ENCODE measurements around the gene CD226. TPM values are rescaled to one million over a fixed set of nuclear protein-coding genes. Genes with fewer than 3 reads are reported as not detected.

CD226 gene
- total RNA-seq, 2 donors from 2014 or later = 1.0 to 1.1 TPM

DNA sequence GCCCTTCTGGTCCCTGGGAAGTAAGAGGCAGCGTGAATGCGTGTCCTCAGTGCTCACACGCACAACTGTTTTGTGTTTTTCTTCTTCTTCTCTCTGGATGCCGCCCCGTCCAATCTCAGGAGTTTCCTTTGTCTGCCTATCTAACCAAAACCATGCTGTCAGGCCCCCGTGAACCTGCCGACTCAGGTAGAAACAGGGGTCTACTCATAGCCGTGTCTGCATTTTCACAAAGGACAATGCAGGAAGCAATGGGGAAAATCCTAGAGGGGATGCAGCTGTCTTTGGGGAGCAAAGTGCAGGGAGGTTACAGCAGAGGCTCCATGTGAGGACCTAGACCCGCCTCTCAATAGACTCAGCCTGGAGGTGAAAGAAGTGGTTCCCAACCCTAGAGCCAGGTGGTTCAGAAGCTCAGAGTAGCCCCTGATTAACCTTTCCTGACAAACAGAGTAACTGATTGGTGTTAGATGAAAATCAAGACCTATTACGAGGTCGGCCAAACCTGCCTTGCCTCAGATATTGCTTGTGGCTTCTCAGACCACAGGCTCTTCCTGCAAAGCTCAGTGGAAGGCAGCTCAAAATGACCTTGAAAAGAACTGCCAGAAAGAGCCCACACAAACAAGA lies 49.3 kb downstream of the CD226 start:
- Histone ChIP-seq H3K36me3 (no peaks in the 10 kb centered on the region), H3K4me1 (no peaks in the 10 kb centered on the region), H3K27me3 (no peaks in the 10 kb centered on the region), H3K9me3 (no peaks in the 10 kb centered on the region), H3K9ac (ENCODE audit: low read depth in 2 of 2, low read length in 2 of 2) (no peak overlapping the region), H3K4me3 (no peak overlapping the region), H3K27ac (no peak overlapping the region)
- no peak for DNase-seq
- TF ChIP-seq, protein P1, sequence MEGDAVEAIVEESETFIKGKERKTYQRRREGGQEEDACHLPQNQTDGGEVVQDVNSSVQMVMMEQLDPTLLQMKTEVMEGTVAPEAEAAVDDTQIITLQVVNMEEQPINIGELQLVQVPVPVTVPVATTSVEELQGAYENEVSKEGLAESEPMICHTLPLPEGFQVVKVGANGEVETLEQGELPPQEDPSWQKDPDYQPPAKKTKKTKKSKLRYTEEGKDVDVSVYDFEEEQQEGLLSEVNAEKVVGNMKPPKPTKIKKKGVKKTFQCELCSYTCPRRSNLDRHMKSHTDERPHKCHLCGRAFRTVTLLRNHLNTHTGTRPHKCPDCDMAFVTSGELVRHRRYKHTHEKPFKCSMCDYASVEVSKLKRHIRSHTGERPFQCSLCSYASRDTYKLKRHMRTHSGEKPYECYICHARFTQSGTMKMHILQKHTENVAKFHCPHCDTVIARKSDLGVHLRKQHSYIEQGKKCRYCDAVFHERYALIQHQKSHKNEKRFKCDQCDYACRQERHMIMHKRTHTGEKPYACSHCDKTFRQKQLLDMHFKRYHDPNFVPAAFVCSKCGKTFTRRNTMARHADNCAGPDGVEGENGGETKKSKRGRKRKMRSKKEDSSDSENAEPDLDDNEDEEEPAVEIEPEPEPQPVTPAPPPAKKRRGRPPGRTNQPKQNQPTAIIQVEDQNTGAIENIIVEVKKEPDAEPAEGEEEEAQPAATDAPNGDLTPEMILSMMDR (IDR thresholded peaks at IDR 0.05) = no peak
- intact Hi-C loops (cut with DNase I) = no loop called here

DNA sequence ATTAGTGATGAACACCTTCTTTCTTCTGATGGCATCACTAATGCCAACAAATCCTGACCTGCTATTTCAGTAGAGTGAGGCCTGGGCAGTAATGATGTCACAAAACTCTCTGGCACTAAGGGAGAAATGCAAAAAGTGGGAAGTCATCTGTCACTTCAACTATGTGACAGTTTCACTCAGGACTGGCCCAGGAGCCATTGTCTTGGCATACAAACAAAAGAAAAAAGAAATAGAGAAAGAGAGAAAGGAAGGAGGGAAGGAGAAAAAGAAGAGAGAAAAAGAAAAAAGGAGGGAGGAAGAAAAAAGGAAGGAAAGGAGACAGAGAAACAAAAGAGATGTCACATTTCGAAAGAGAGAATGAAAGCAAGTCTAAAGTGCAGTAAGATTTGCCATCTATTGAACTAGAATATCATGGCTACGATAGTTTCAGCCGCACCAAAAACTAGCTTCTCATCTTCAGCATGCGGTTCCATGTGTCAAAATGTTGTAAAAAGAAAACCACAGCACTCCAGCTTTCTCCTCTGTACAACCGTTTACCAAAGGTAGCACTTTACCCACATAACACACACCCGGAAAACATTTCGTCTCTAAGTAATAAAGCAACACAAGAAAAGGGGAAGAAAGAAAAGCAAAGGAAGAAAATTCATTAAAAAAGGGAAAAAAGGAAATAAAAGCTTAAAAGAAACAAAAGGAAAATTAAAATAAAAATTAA lies 50.1 kb downstream of the CD226 start:
- no peaks in the 10 kb centered on the region for H3K9me3 ChIP-seq
- H3K4me3 ChIP-seq = no peak overlapping the region
- H3K27me3 ChIP-seq = no peaks in the 10 kb centered on the region
- TF ChIP-seq, protein P1 (IDR thresholded peaks at IDR 0.05) = no peak
- no peaks in the 10 kb centered on the region for H3K4me1 ChIP-seq
- no peak overlapping the region for H3K9ac ChIP-seq (ENCODE audit: low read depth in 2 of 2, low read length in 2 of 2)
- no peak overlapping the region for H3K27ac ChIP-seq
- H3K36me3 ChIP-seq = no peaks in the 10 kb centered on the region
- DNase-seq = no peak
- intact Hi-C loops (cut with DNase I) = no loop called here

DNA sequence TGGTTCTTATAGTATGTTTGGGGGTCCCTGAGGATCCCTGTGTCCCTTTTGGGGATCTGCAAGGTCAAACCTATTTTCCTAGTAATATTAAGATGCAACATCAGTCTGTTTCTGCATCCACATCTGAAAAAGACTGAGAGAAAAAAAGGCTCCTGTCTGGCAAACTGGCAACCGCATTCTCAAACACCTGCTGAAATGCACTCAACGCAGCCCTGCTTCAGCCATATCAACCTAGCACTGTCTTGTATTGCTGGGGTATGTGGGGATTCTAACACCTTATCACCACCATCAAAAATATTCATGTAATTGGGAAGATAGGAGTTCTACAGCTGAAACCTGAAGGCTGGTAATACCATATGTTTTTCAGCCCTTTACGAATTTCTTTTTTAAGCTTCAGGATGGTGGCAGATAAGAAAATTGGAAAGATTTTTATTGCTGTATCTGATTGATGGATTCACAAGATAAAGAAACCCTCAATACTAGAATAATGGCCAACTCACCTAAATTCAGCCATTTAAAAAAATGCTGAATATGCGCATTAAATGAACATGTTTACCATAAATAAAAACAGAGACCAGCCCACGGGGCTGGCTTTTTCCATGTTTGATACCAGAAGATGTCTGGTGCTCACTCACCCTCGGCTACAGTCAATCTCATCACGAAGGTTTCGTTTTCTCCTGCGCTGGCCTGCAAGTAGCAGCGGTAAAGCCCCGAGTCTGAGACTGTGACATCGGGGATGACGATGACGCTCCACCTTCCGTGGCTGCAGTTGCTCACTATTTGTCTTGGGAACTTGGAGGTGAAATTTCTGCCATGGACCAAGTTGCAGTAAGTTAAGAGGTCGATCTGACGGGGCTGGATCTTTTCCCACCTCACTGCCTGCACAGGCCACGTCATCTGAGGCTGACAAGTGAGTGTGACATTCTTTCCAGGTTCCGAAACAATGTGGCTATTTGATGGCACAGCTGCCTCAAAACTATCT lies 52.3 kb downstream of the CD226 start:
- H3K4me3 ChIP-seq = no peak overlapping the region
- no peak for DNase-seq
- no peak overlapping the region for H3K27ac ChIP-seq
- H3K36me3 ChIP-seq = no peaks in the 10 kb centered on the region
- no peaks in the 10 kb centered on the region for H3K4me1 ChIP-seq
- H3K9ac ChIP-seq (ENCODE audit: low read depth in 2 of 2, low read length in 2 of 2) = no peak overlapping the region
- H3K27me3 ChIP-seq = no peaks in the 10 kb centered on the region
- intact Hi-C loops (cut with DNase I) = no loop called here
- TF ChIP-seq, protein P1 (IDR thresholded peaks at IDR 0.05) = no peak
- no peaks in the 10 kb centered on the region for H3K9me3 ChIP-seq

DNA sequence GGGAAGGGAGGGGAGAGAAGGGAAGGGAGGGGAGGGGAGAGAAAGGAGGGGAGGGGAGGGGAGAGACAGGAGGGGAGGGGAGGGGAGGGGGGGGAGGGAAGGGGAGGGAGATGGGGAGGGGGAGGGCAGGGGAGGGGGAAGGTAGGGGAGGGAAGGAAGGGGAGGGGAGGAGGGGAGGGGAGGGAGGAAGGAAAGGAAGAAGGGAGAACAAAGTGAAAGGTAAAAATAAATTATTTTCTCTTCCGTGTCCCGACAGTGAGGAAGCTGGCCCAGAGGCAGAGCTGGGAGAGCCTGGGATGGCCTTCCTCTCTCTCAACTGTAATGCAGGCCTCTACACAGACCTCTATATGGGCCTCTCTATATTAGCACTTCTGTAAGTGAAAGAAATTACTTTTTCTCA lies 53.2 kb downstream of the CD226 start:
- Histone ChIP-seq H3K9me3 (no peaks in the 10 kb centered on the region), H3K36me3 (no peaks in the 10 kb centered on the region), H3K4me3 (no peak overlapping the region), H3K27me3 (no peaks in the 10 kb centered on the region), H3K4me1 (no peaks in the 10 kb centered on the region), H3K27ac (no peak overlapping the region), H3K9ac (ENCODE audit: low read depth in 2 of 2, low read length in 2 of 2) (no peak overlapping the region)
- DNase-seq = no peak
- intact Hi-C loops (cut with DNase I) = no loop called here
- TF ChIP-seq, protein P1 (IDR thresholded peaks at IDR 0.05) = no peak

DNA sequence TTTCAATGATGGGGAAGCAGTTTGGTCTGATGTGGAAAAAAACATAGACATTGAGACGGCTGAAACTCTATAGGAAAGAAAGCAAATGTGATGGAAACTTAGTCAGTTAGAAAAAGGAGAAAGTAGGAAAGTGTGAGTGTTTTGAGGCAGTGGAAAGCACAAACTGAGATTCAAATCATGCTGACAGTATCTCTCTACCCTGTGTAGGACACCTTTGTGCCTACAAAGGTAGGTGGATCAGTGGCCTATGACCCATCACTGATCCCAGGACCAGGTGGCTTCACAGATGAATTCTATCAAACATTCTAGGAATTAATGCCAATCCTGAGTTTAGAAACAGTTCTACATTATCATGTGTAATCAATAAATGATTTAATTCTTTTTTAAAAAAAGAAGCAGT lies 57.1 kb downstream of the CD226 start:
- no peak overlapping the region for H3K27ac ChIP-seq
- H3K27me3 ChIP-seq = no peaks in the 10 kb centered on the region
- H3K4me3 ChIP-seq = no peak overlapping the region
- TF ChIP-seq, protein P1 (IDR thresholded peaks at IDR 0.05) = no peak
- H3K9me3 ChIP-seq = no peaks in the 10 kb centered on the region
- DNase-seq = no peak
- H3K36me3 ChIP-seq = no peaks in the 10 kb centered on the region
- no peak overlapping the region for H3K9ac ChIP-seq (ENCODE audit: low read depth in 2 of 2, low read length in 2 of 2)
- H3K4me1 ChIP-seq = no peaks in the 10 kb centered on the region
- intact Hi-C loops (cut with DNase I) = no loop called here
